Measurements from ENCODE around the gene INPP4B.

- TF ChIP-seq CTCF (IDR thresholded peaks at IDR 0.05; ENCODE audit: low read depth, low read length) (no peak), MYC (IDR thresholded peaks at IDR 0.05; ENCODE audit: low read depth, low read length) (no peak), POLR2A (IDR thresholded peaks at IDR 0.05; ENCODE audit: extremely low read depth, insufficient read length) (no peak)
Measured at GRCh38 chr4:142721187-142721586, 124.9 kb downstream of the INPP4B start.

Data from NB4 (cell line).